A673 (cell line): ENCODE measurements around the gene DPH5.

Source experiments
- CTCF ChIP-seq: fragments of 300-800, 200-600 bp; sonication (generic); conservative IDR thresholded peaks from 2 replicates; pipeline ENCODE4 v1.5.1; 2017; ENCODE audit warnings: low read depth, mild to moderate bottlenecking, antibody characterized with exemption, low read length, moderate library complexity, mixed read lengths
- EZH2 ChIP-seq: fragments of 200-600 bp; sonication (generic); IDR thresholded peaks from 2 replicates; pipeline ENCODE4 v1.6.1; 2017; ENCODE audit warnings: borderline replicate concordance, low read depth, mild to moderate bottlenecking, mixed read lengths, antibody characterized with exemption, low read length; ENCODE audit not compliant: poor library complexity, severe bottlenecking

GRCh38 chr1:100976936-100977335 lies 48.6 kb downstream of the DPH5 start:
- no peak for TF ChIP-seq CTCF
- no peak for TF ChIP-seq EZH2
